Measurements from ENCODE around the gene CPAMD8. TPM values are rescaled to one million over a fixed set of nuclear protein-coding genes. Genes with fewer than 3 reads are reported as not detected.

CPAMD8 gene
- total RNA-seq, 1 experiment from 2014 or later = 0.20 TPM

DNA sequence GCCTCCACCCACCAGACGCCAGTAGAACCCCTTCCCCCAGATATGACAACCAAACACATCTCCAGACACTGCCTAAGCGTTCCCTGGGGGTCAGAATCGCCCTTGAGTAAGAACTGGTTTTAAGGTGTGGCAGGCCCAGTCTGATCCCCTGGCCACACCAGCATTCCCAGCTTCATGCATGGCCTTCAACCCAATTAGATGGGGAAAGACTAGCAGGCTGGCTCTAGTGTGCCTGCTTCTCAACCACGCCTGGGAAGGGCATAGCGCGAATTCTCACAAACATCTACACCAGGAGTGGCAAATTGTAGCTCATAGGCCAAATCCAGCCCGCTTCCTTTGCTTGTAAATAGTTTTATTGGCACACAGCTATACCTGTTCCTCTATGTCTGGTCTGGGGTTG lies 35.1 kb upstream of the CPAMD8 start:
- H3K27ac ChIP-seq (ENCODE audit: low read depth, low read length) = no peak overlapping the region
- RAD21 ChIA-PET (ENCODE audit: low non-redundant PET in 1 of 2, low total read pairs in 2 of 2, uncharacterized antibody in 2 of 2, unreplicated experiment in 2 of 2) = no interaction called here
- H2AFZ ChIP-seq (ENCODE audit: low read depth, low read length, poor library complexity, severe bottlenecking) = no peak overlapping the region
- POLR2A ChIA-PET = no interaction called here
- peaks cover 46% of the 10 kb centered on the region for H3K79me2 ChIP-seq (ENCODE audit: insufficient read depth, low read length)
- intact Hi-C loops (cut with micrococcal nuclease) = no loop called here
- H3K9ac ChIP-seq (ENCODE audit: low read length) = no peak overlapping the region
- CTCF ChIA-PET = no interaction called here
- BruUV-seq (replicated peaks) = no TSS peak
- H3K36me3 ChIP-seq (ENCODE audit: control insufficient read depth in 1 of 2, insufficient read depth in 2 of 2, low read length in 2 of 2) = peaks cover 9 to 34% of the 10 kb centered on the region in 2 experiments
- no peak overlapping the region for H3K4me3 ChIP-seq (replicated peaks in 1 of 2; ENCODE audit: low read depth in 1 of 2, low read length in 2 of 2)
- no peaks in the 10 kb centered on the region for H4K20me1 ChIP-seq (ENCODE audit: insufficient read depth)
- no peak for ATAC-seq
- H3K9me3 ChIP-seq (ENCODE audit: control insufficient read depth in 1 of 2, insufficient read depth in 1 of 2, low read depth in 1 of 2, low read length in 2 of 2) = no peaks in the 10 kb centered on the region
- no peaks in the 10 kb centered on the region for H3K9me2 ChIP-seq (ENCODE audit: insufficient read depth)
- no peaks in the 10 kb centered on the region for H3K4me1 ChIP-seq (ENCODE audit: control insufficient read depth in 1 of 2, insufficient read depth in 2 of 2, low read length in 2 of 2)
- TF ChIP-seq EZH2 (IDR thresholded peaks at IDR 0.05) (no peak), EZH2phosphoT487 (IDR thresholded peaks at IDR 0.05; ENCODE audit: borderline replicate concordance) (no peak), CBX3 (IDR thresholded peaks at IDR 0.05; ENCODE audit: low read depth) (no peak)
- H3K4me2 ChIP-seq (ENCODE audit: low read length) = no peak overlapping the region
- DNase-seq (ENCODE audit: low read depth, low spot score) = no peak
- no peaks in the 10 kb centered on the region for H3K27me3 ChIP-seq (ENCODE audit: insufficient read depth, low read length)

GRCh38 chr19:17061205-17061604 lies 34.6 kb upstream of the CPAMD8 start:
- Histone ChIP-seq H4K20me1 (ENCODE audit: insufficient read depth) (no peaks in the 10 kb centered on the region), H2AFZ (ENCODE audit: low read depth, low read length, poor library complexity, severe bottlenecking) (no peak overlapping the region), H3K9ac (ENCODE audit: low read length) (no peak overlapping the region), H3K36me3 (ENCODE audit: control insufficient read depth in 1 of 2, insufficient read depth in 2 of 2, low read length in 2 of 2) (peaks cover 6 to 29% of the 10 kb centered on the region in 2 experiments; a peak in 3 of 4 replicates), H3K27ac (ENCODE audit: low read depth, low read length) (no peak overlapping the region), H3K4me1 (ENCODE audit: control insufficient read depth in 1 of 2, insufficient read depth in 2 of 2, low read length in 2 of 2) (no peaks in the 10 kb centered on the region), H3K4me3 (replicated peaks in 1 of 2; ENCODE audit: low read depth in 1 of 2, low read length in 2 of 2) (no peak overlapping the region), H3K9me3 (ENCODE audit: control insufficient read depth in 1 of 2, insufficient read depth in 1 of 2, low read depth in 1 of 2, low read length in 2 of 2) (no peaks in the 10 kb centered on the region), H3K4me2 (ENCODE audit: low read length) (no peak overlapping the region), H3K79me2 (ENCODE audit: insufficient read depth, low read length) (peaks cover 43% of the 10 kb centered on the region), H3K9me2 (ENCODE audit: insufficient read depth) (no peaks in the 10 kb centered on the region), H3K27me3 (ENCODE audit: insufficient read depth, low read length) (no peaks in the 10 kb centered on the region)
- BruUV-seq (replicated peaks) = no TSS peak
- ATAC-seq = no peak
- DNase-seq (ENCODE audit: low read depth, low spot score) = no peak
- ChIA-PET CTCF (no interaction called here), RAD21 (ENCODE audit: low non-redundant PET in 1 of 2, low total read pairs in 2 of 2, uncharacterized antibody in 2 of 2, unreplicated experiment in 2 of 2) (no interaction called here), POLR2A (no interaction called here)
- intact Hi-C loops (cut with micrococcal nuclease) = no loop called here
- TF ChIP-seq EGR1 (IDR thresholded peaks at IDR 0.05; ENCODE audit: low read depth) (no peak), SRF (IDR thresholded peaks at IDR 0.05; ENCODE audit: low read depth) (no peak), CTCF (IDR thresholded peaks at IDR 0.05 in 2 of 3, conservative IDR thresholded peaks at IDR 0.05 in 1 of 3; ENCODE audit: borderline replicate concordance in 1 of 3, insufficient read depth in 1 of 3, low read depth in 2 of 3, low read length in 2 of 3) (no peak), YY1 (IDR thresholded peaks at IDR 0.05; ENCODE audit: extremely low read depth, insufficient replicate concordance, low read depth, low read length) (no peak), SP1 (IDR thresholded peaks at IDR 0.05; ENCODE audit: low read depth) (no peak), EZH2 (IDR thresholded peaks at IDR 0.05) (no peak), EZH2phosphoT487 (IDR thresholded peaks at IDR 0.05; ENCODE audit: borderline replicate concordance) (no peak), TCF7L2 (IDR thresholded peaks at IDR 0.05; ENCODE audit: borderline replicate concordance, extremely low read depth, insufficient read depth, insufficient read length) (no peak), CBX3 (IDR thresholded peaks at IDR 0.05; ENCODE audit: low read depth) (no peak), ATF3 (IDR thresholded peaks at IDR 0.05) (no peak), REST (IDR thresholded peaks at IDR 0.05; ENCODE audit: low read depth) (no peak), ZNF274 (IDR thresholded peaks at IDR 0.05; ENCODE audit: low read depth, low read length) (no peak), ZFX (IDR thresholded peaks at IDR 0.05) (no peak), FOSL1 (IDR thresholded peaks at IDR 0.05; ENCODE audit: low read depth) (no peak), RAD21 (IDR thresholded peaks at IDR 0.05; ENCODE audit: low read depth) (no peak), SIN3A (IDR thresholded peaks at IDR 0.05; ENCODE audit: low read depth) (no peak), ELF1 (IDR thresholded peaks at IDR 0.05; ENCODE audit: borderline replicate concordance, low read depth) (no peak)
